ENCODE results near the gene TMPRSS4.

Gene TMPRSS4

DNA sequence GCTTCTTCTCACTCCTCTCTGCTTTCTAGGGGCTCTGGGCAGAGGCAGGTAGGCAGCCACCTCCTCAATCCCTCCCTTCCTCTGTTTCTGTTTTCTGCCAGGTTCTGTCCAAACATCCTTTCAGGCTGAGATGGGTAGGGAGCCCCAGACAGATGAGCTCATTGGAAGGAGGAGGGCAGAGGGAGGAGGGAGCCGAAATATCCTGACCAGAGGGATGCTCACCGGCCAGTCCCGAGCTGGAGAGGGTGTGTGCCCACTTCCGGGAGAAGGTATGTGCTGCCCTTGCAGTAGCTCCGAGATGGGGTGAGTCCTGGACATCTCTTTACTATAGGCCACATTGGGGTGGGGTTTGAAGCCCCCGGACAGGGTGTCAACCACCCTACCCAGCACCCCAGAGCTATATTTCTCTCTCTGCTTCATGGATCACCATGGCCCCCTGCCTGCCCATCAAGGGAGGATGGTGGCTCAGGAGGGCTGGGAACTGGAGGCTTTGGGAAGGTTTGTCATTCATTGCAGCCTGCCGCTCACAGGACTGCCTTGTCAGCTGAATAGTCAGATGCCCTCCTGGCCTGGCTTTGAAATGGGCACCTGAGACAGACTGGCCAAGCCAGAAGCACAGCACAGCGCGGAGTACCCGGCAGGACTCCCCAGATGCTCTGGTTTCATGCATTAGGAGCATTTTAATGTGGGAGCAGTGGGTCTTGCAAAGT lies 80.5 kb downstream of the TMPRSS4 start:
- DNase-seq = no peak

DNA sequence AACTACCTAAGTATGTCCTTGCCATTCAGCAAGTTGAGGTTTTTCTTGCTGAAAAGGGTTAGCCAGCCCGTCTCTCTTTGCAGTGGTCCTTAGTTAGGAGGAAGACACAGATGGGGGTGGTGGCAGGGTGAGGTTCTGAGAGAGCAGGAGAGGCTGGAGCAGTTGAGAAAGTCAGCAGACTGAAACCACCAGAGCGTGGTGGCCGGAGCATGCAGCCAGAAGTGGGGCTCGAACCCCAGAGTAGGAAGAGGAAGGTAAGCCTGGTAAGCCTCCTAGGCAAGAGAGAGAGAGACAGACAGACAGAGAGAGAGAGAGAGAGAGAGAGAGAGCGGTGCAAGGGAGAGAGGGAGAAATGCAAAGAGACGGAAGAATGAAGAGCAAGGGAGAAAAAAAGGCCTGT lies 84.9 kb downstream of the TMPRSS4 start:
- DNase-seq = no peak

DNA sequence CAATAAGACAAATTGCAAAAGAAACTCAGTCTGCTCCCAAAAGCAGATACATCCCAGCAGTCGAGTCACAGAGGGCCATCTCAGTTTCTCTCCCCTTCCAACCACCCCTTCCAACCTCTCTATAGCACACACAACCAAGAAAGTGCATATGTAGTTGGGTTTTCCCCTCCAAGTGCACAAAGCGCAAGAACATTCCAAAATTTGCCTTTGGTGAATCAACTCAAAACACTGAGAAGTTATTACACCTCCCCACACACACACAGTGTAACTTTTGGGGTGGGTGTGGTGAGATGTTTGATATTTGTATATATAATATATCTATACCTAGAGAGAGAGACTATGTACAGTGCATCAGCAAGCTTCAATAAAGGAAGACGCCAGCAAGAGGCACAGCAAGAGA lies 86.0 kb downstream of the TMPRSS4 start:
- DNase-seq = no peak

DNA sequence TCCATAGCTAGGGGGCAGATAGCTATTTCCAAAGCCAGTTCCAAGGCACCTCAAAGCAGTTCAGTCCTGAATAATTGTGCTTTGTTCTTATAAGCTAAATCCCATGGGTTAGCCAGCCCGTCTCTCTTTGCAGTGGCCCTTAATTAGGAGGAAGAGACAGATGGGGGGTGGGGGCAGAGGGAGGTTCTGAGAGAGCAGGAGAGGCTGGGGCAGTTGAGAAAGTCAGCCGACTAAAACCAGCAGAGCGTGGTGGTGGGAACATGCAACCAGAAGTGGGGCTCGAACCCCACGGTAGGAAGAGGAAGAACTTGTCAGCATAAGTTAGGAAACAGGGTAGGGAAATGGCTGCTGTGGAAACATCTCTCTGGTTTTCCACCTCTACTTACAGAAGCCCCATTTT lies 86.6 kb downstream of the TMPRSS4 start:
- DNase-seq = no peak

DNA sequence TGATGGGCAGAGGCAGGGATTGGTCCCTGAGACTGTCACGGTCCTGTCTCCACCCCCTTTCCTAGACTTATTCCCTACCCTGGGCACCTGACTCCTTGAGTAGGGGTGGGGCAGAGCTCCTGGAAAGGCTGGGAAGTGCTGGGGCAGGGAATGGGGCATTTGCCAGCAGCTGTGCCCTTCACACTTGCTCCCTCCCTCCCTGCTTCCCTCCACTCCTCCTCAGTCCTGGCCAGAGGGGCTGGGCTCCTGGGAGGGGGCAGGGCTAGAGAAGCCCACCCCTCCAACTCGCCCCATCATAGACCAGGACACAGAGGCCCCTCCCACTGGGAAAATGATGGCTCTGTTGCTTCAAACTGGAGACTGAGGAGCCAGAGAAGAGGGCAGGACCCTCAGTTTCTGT lies 88.0 kb downstream of the TMPRSS4 start:
- no peak for DNase-seq

DNA sequence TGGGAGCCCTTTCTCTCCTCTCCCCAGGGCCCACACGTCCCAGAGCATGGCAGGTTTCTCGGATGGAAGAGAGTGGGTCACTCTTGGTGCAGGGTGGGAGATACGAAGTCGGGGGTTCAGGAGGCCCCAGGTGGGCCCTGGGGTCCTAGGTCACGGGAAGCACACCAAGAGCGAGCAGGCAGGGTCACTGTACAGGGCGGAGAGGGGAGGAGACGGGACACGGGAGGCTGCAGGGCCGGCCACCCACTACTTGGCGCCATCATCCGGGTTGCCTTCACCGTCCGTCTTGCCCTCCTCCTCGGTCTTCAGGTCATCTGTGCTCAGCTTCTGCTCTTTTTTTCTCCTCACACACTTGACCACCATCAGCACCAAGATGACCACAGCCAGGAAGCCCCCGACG lies 89.8 kb downstream of the TMPRSS4 start:
- DNase-seq = no peak

DNA sequence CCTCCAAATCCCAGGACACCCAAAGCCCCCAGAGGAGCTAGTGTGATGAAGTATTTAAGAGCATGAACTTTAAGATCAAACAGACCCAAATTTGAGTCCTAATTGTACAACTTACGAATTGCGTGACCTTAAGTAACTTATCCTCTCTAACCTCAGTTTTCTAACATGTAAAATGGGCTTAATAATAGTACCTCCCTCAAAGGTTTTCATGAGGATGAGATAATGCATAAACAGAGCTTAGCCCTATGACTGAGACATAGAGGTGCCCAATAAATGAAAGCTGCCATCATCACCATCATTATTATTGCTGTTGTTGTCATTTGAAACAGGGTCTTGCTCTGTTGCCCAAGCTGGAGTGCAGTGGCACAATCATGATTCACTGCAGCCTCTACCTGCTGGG lies 90.4 kb downstream of the TMPRSS4 start:
- no peak for DNase-seq

DNA sequence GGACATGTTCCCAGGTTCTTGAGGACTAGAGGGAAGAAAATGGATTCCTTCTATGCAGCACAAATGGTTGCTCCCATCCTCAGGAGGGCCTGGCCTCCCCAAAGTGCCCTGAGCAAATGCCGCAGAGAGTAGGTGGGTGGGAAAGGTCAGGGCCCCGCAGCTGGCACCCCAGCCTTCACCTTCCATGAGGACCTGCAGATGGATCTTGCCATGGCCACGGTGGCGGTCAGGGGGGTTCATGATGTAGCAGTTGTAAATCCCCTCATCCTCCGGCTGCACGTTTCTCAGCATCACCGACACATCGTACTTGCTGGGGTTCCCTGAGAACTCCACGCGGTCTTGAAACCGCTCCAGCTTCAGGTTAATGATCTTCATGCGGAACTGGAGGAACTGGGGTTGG lies 91.0 kb downstream of the TMPRSS4 start:
- no peak for DNase-seq

DNA sequence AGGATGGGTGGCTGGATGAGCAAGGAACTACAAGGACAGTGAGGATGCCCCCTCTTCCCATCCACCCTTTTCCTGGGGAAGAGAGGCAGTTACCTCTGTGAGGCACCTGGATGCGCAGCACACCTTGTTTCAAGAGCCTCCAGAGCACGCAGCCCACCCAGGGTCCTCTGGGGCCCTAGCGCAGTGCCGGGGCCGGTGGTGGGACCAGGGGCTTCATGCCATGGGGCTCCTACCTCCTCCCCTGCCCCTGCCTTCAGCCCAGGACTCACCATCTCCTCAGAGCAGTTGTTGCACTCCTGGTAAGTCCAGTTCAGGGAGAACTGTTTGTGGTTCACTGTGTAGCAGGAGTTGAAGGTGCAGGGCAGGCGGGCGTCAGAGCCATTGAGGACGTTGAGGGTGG lies 91.4 kb downstream of the TMPRSS4 start:
- no peak for DNase-seq

DNA sequence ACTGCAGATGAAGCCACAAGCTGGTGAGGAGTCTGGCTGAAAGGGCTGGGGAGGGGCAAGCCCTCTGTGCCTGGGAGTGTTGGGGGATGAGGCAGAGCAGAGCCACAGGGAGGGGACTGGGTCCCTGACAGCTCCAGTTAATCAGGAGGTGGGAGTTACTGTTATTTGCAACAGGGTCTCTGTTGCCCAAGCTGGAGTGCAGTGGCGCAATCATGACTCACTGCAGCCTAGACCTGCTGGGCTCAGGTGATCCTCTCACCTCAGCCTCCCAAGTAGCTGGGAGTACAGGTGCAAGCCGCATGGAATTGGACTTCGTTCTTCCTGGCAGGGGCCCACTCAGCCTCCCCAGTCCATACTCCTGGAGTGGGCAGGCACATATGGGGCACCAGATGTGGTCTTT lies 91.9 kb downstream of the TMPRSS4 start:
- no peak for DNase-seq

DNA sequence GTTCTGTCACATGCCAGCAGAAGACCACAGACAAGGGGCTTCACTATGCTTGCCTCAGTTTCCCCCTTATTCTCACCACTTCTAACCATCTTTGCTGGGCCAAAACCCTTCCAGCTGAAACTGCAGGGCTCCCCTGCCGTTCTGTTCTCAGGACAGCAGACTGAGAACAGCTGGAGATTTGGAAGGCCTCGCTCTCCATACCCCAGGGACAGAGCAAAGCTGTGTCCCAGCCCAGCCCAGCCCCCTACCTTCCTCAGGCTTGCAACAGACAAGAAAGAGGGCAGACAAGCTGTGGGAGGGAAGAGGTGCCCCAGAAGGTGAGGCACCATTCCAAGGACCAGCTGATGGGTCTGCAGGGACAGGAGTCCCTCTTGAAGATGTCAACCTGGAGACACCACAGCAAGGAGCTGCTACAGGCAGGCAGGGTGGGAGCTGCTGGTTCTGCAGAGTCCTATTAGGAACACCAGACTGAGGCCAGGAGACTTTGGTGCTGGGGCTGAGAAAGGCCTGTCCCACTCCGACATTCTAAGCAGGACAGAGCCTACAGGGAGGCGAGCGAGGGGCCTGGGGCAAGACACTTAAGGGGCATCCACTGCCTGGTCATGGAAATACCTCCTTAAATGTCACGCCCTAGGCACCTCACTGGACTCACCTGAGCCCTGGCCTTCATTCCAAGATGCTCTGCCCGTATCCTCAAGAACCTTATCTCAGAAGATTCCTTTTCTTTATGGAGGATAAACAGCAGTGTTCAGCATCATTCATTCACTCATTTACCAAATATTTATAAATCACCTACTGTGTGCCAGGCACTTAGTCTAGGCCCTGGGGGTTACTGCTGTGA lies 92.6 kb downstream of the TMPRSS4 start:
- DNase-seq = no peak

DNA sequence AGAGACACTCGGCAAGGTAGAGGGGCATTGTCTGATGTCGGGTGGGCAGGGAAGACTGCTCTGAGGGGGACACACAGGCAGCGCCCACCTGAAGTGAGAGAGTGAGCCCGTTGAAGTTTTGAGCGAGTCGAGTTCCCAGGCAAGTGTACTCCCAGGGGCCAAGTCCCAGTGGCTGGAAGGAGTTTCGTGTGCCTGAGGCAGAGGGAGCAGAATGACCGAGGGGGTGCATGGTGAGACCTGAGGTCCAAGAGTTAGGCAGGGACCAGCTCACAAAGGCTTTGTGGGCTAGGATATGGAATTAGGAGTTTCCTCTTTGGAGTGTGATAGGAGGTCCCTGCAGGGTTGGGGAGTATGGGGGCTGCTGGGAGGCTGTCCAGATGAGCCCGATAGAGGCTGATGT lies 93.4 kb downstream of the TMPRSS4 start:
- no peak for DNase-seq

DNA sequence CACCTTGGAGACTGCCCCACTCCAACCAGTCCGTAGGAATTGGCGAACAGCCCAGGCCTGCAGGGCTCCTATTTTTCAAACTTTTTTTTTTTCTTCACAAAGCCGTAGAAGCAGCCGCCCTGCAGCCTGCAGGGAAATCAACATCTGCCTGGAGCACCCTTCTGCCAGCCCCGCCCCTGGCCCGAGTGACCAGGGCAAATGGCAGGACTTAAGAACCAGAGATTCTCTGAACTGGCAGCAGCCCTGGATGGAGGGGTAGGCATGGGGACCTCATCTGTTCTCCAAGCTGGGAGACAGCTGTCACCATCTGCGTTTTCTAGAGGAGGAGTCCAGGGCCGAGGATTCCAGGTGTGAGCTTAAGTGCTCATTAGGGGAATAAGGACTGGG lies 94.0 kb downstream of the TMPRSS4 start:
- DNase-seq = no peak
